ENCODE results near the gene CD4. TPM values are rescaled to one million over a fixed set of nuclear protein-coding genes. Genes with fewer than 3 reads are reported as not detected.

CD4 gene
- total and polyA plus RNA-seq, 2 of the 4 experiments (the other 2 are of a cell fraction) = 5.7 to 15.0 TPM

- Histone ChIP-seq H3K4me1 (ENCODE audit: control insufficient read depth, insufficient read depth, low read length) (peaks cover 13% of the 10 kb centered on the region), H3K56ac (ENCODE audit: extremely low read depth, insufficient read depth, low read length) (no peak within 1 kb of the TSS), H2BK20ac (ENCODE audit: low read depth, low read length) (no peak within 1 kb of the TSS), H3K9ac (ENCODE audit: low read depth, low read length) (no peak within 1 kb of the TSS), H4K20me1 (ENCODE audit: insufficient read depth, low read length) (peaks cover 30% of the 10 kb centered on the region), H4K8ac (ENCODE audit: low read depth in 2 of 2, low read length in 2 of 2) (no peak within 1 kb of the TSS), H3K4ac (ENCODE audit: low read depth, low read length) (no peak within 1 kb of the TSS), H3K9me3 (ENCODE audit: control insufficient read depth, insufficient read depth, low read length) (no peaks in the 10 kb centered on the region), H3K18ac (ENCODE audit: low read depth, low read length) (no peak within 1 kb of the TSS), H3K4me3 (ENCODE audit: insufficient read depth, low read depth, low read length) (no peak within 1 kb of the TSS), H4K5ac (ENCODE audit: low read depth, low read length) (no peak within 1 kb of the TSS), H3K14ac (replicated peaks; ENCODE audit: low read depth, low read length) (no peak within 1 kb of the TSS), H3K4me2 (ENCODE audit: low read depth, low read length) (no peak within 1 kb of the TSS), H4K91ac (ENCODE audit: insufficient read depth, low read depth, low read length) (no peak within 1 kb of the TSS), H2AK9ac (replicated peaks; ENCODE audit: low read depth, low read length, poor library complexity) (peak within 1 kb of the TSS; percentile 48), H3K79me1 (ENCODE audit: low read depth in 1 of 2, low read length in 2 of 2) (peaks cover 15 to 37% of the 10 kb centered on the region in 2 experiments), H3K23ac (ENCODE audit: low read depth, low read length) (no peak within 1 kb of the TSS), H2AK5ac (ENCODE audit: low read depth, low read length) (no peak within 1 kb of the TSS), H2AFZ (replicated peaks; ENCODE audit: low read length, poor library complexity) (peak within 1 kb of the TSS; percentile 66), H2BK15ac (ENCODE audit: low read depth, low read length) (no peak within 1 kb of the TSS), H2BK5ac (ENCODE audit: low read depth, low read length, poor library complexity, severe bottlenecking) (no peak within 1 kb of the TSS), H3K27ac (ENCODE audit: insufficient read depth, low read length) (no peak within 1 kb of the TSS), H3K36me3 (ENCODE audit: control insufficient read depth, insufficient read depth, low read length) (peaks cover 17% of the 10 kb centered on the region), H3K9me1 (ENCODE audit: insufficient read depth, low read length) (peaks cover 12% of the 10 kb centered on the region), H2BK120ac (ENCODE audit: low read depth, low read length) (no peak within 1 kb of the TSS), H3K27me3 (ENCODE audit: control insufficient read depth, insufficient read depth, low read length) (no peaks in the 10 kb centered on the region)
- no TSS peak for BruUV-seq (replicated peaks)
- intact Hi-C loops (cut with micrococcal nuclease) = no loop called here
- ChIA-PET CTCF (no interaction called here), POLR2A (ENCODE audit: unreplicated experiment) (no interaction called here)
- ATAC-seq (ENCODE audit: low read depth) (no peak), DNase-seq (no peak)
- dilution Hi-C loops (cut with HindIII; ENCODE audit: low sequenced_read_pairs, unreplicated experiment) = no loop called here
- whole genome bisulfite sequencing, 2 experiments (ENCODE audit: extremely low coverage in 2 of 2, insufficient read length in 1 of 2) = 80% methylated on average over 4 of the region's 15 CpGs; no CpG with 5 or more reads in 1 of the 2 experiments
- TF ChIP-seq FOS (IDR thresholded peaks at IDR 0.05; ENCODE audit: low read depth, low read length) (no peak), BHLHE40 (IDR thresholded peaks at IDR 0.05; ENCODE audit: low read depth, low read length) (no peak), SMC3 (IDR thresholded peaks at IDR 0.05; ENCODE audit: low read depth, low read length) (no peak), POLR2A (IDR thresholded peaks at IDR 0.05; ENCODE audit: low read depth, low read length) (no peak), RFX5 (IDR thresholded peaks at IDR 0.05; ENCODE audit: low read depth, low read length) (no peak), MAFK (IDR thresholded peaks at IDR 0.05; ENCODE audit: low read depth, low read length) (no peak), MAZ (IDR thresholded peaks at IDR 0.05; ENCODE audit: borderline replicate concordance, low read depth, low read length) (no peak), RAD21 (IDR thresholded peaks at IDR 0.05; ENCODE audit: low read length) (no peak), CHD1 (IDR thresholded peaks at IDR 0.05; ENCODE audit: low read depth, low read length) (no peak), MXI1 (IDR thresholded peaks at IDR 0.05; ENCODE audit: borderline replicate concordance, low read depth, low read length) (no peak), NFE2L2 (IDR thresholded peaks at IDR 0.05; ENCODE audit: low read depth, low read length) (no peak), CEBPB (IDR thresholded peaks at IDR 0.05; ENCODE audit: low read depth, low read length) (no peak), RCOR1 (IDR thresholded peaks at IDR 0.05; ENCODE audit: insufficient replicate concordance, low read length) (no peak)
- TF ChIP-seq, protein P1, sequence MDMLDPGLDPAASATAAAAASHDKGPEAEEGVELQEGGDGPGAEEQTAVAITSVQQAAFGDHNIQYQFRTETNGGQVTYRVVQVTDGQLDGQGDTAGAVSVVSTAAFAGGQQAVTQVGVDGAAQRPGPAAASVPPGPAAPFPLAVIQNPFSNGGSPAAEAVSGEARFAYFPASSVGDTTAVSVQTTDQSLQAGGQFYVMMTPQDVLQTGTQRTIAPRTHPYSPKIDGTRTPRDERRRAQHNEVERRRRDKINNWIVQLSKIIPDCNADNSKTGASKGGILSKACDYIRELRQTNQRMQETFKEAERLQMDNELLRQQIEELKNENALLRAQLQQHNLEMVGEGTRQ (IDR thresholded peaks at IDR 0.05; ENCODE audit: low read depth, low read length) = no peak
- TF ChIP-seq, protein P2, sequence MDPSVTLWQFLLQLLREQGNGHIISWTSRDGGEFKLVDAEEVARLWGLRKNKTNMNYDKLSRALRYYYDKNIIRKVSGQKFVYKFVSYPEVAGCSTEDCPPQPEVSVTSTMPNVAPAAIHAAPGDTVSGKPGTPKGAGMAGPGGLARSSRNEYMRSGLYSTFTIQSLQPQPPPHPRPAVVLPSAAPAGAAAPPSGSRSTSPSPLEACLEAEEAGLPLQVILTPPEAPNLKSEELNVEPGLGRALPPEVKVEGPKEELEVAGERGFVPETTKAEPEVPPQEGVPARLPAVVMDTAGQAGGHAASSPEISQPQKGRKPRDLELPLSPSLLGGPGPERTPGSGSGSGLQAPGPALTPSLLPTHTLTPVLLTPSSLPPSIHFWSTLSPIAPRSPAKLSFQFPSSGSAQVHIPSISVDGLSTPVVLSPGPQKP (IDR thresholded peaks at IDR 0.05; ENCODE audit: borderline replicate concordance, low read depth, low read length) = no peak
- TF ChIP-seq, protein P3, sequence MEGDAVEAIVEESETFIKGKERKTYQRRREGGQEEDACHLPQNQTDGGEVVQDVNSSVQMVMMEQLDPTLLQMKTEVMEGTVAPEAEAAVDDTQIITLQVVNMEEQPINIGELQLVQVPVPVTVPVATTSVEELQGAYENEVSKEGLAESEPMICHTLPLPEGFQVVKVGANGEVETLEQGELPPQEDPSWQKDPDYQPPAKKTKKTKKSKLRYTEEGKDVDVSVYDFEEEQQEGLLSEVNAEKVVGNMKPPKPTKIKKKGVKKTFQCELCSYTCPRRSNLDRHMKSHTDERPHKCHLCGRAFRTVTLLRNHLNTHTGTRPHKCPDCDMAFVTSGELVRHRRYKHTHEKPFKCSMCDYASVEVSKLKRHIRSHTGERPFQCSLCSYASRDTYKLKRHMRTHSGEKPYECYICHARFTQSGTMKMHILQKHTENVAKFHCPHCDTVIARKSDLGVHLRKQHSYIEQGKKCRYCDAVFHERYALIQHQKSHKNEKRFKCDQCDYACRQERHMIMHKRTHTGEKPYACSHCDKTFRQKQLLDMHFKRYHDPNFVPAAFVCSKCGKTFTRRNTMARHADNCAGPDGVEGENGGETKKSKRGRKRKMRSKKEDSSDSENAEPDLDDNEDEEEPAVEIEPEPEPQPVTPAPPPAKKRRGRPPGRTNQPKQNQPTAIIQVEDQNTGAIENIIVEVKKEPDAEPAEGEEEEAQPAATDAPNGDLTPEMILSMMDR (conservative IDR thresholded peaks at IDR 0.05; ENCODE audit: low read depth, low read length) = no peak
- in situ Hi-C loops (cut with MboI; ENCODE audit: low sequenced_read_pairs) = no loop called here
These were observed 17.0 kb upstream of the CD4 start, which contains the start of gene LAG3 for GRCh38 chr12:6772331-6772695. Gene LAG3, plus strand, starts transcription at chr12:6772520. Its CDS starts 333 bp downstream, at chr12:6772853.
